Stimulated activated naive CD8-positive, alpha-beta T cell treated with anti-CD3 and anti-CD28 coated beads, Interleukin-15, amount 100 ng/mL, for 72 hours (primary cell): ENCODE measurements around the gene METTL3.
A peak's percentile ranks its signal among the peaks of the same experiment; 100 is the strongest.

Experiments
- ATAC-seq: fragments of 150-1000 bp; cut with Tn5 transposase; 2 replicates; pipeline ENCODE4 v1.10.0; 2021; ENCODE audit warnings: mild to moderate bottlenecking, moderate library complexity
- DNase-seq, 2 donors: peaks; one replicate each; pipeline ENCODE4 v3.0.0; 2021 to 2022
- H3K27ac Mint-ChIP-seq, 2 donors: one replicate each; pipeline ENCODE4 v1.8.0; 2022; ENCODE audit warnings: mild to moderate bottlenecking in 2 of 2, mixed read lengths in 2 of 2, moderate library complexity in 2 of 2
- H3K27me3 Mint-ChIP-seq: one replicate; pipeline ENCODE4 v1.8.0; 2022; ENCODE audit warnings: mixed read lengths
- H3K4me1 Mint-ChIP-seq: one replicate; pipeline ENCODE4 v1.8.0; 2022; ENCODE audit warnings: mild to moderate bottlenecking, mixed read lengths
- H3K4me3 Mint-ChIP-seq, 2 donors: one replicate each; pipeline ENCODE4 v1.8.0; 2022; ENCODE audit warnings: mild to moderate bottlenecking in 2 of 2, mixed read lengths in 2 of 2, moderate library complexity in 1 of 2
- H3K9me3 Mint-ChIP-seq, 2 donors: one replicate each; pipeline ENCODE4 v1.8.0; 2022; ENCODE audit warnings: mixed read lengths in 2 of 2

Gene METTL3

GRCh38 chr14:21455912-21456667 is 55.0 kb downstream of the METTL3 start, which contains the start of gene CHD8:
TSS of gene CHD8 (minus strand) at chr14:21456123. CDS start at chr14:21431643, 24,480 bp downstream.
- Mint-ChIP-seq H3K9me3 (no peaks in the 10 kb centered on the region), H3K4me3 (peak within 1 kb of the TSS; percentile 93 to 97), H3K4me1 (peaks cover 49% of the 10 kb centered on the region), H3K27ac (peak within 1 kb of the TSS; percentile 98 to 99), H3K27me3 (no peaks in the 10 kb centered on the region)
- DNase-seq = peak; percentile 100
- ATAC-seq = peak; percentile 99

DNA sequence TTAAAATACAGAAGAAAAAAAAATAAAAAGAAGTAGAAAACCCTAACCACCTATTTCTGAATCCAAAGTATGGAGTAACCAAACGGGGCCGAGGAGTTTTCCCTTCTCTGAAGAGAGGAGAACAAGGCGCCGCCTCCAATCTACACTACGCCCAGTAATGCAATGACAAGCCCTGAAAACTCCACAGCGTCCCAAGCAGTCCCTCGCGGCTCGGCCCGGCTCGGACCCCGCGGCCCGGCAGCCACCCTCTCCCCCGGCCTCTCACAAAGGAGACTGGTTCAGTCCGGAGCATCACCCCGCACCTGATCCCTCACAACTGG is 55.6 kb downstream of the METTL3 start:
- no peak for DNase-seq
- H3K27ac Mint-ChIP-seq = peak overlapping the region; percentile 95 to 96
- peaks cover 54% of the 10 kb centered on the region for H3K4me1 Mint-ChIP-seq
- no peaks in the 10 kb centered on the region for H3K27me3 Mint-ChIP-seq
- peak overlapping the region; percentile 93 to 97 for H3K4me3 Mint-ChIP-seq
- no peaks in the 10 kb centered on the region for H3K9me3 Mint-ChIP-seq
- peak; percentile 48 for ATAC-seq

- peak overlapping the region; percentile 93 to 97 for H3K4me3 Mint-ChIP-seq
Measured at GRCh38 chr14:21454843-21455544, 56.1 kb downstream of the METTL3 start.

GRCh38 chr14:21449899-21450216 is 61.3 kb downstream of the METTL3 start:
- Mint-ChIP-seq H3K4me1 (peaks cover 77% of the 10 kb centered on the region), H3K9me3 (no peaks in the 10 kb centered on the region), H3K27me3 (no peaks in the 10 kb centered on the region), H3K4me3 (peak overlapping the region; percentile 37 to 64), H3K27ac (peak overlapping the region in 1 of 2 donors; percentile 81)
- ATAC-seq = no peak
- DNase-seq = no peak

More at GRCh38 chr14:21454843-21455544, 56.1 kb downstream of the METTL3 start:
- DNase-seq (no peak), ATAC-seq (no peak)
- H3K4me1 Mint-ChIP-seq = peaks cover 60% of the 10 kb centered on the region
- H3K9me3 Mint-ChIP-seq = no peaks in the 10 kb centered on the region
- peak overlapping the region; percentile 95 to 96 for H3K27ac Mint-ChIP-seq
- H3K27me3 Mint-ChIP-seq = no peaks in the 10 kb centered on the region
